K562 (cell line): ENCODE data around the gene KRTAP4-16. TPM values are rescaled to one million over a fixed set of nuclear protein-coding genes. Genes with fewer than 3 reads are reported as not detected.

Experiments used
- ATAC-seq: fragments of 200-7000 bp; cut with Tn5 transposase; 3 replicates; pipeline ENCODE4 v1.9.1; 2020; ENCODE audit warnings: moderate library complexity
- BruUV-seq: library from RNA; stranded (reverse); fragments of 400-500 nt; replicated peaks from 2 replicates; lab custom pipeline; 2021; lab: Mats Ljungman, UMichigan
- CTCF ChIA-PET: fragments of 300-600 bp; formaldehyde crosslinking; extraction: SDS; loops from one replicate; lab custom pipeline; 2021; ENCODE audit warnings: low intra/inter-chr PET ratio; lab: Yijun Ruan, JAX
- POLR2A ChIA-PET: fragments of 300-600, 350-650 bp; sonication (Branson Sonifier 250); formaldehyde crosslinking; extraction: SDS; loops from one replicate; lab custom pipeline; 2021; ENCODE audit warnings: antibody characterized with exemption, inconsistent platforms; lab: Yijun Ruan, JAX
- DNase-seq, 4 experiments: peaks; one replicate each; pipeline versions ENCODE4 v3.0.0 to v3.0.0-alpha.2; 2011 to 2018; ENCODE audit warnings: low spot score in 3 of 4, mixed read lengths in 3 of 4; ENCODE audit errors: extremely low read depth in 1 of 4
- FAIRE-seq: peaks from 2 replicates; lab custom pipeline; 2011; peaks lifted over from hg19 to GRCh38; lab: Jason Lieb, UNC
- H2AFZ ChIP-seq: 2 replicates; pipeline ENCODE4 v1.6.0; 2011; ENCODE audit warnings: low read depth, low read length, control low read depth, inconsistent platforms
- H3K27ac ChIP-seq: fragments of 200-600 bp; 3 replicates; pipeline ENCODE4 v1.8.0; 2011; ENCODE audit warnings: low read depth, mild to moderate bottlenecking, control low read depth, inconsistent platforms, low read length, moderate library complexity, mixed read lengths; ENCODE audit errors: extremely low read depth
- H3K27me3 ChIP-seq, 2 experiments: fragments of 300-600 bp in 1 of 2; 2 replicates in 1 of 2; 3 replicates in 1 of 2; pipeline versions ENCODE4 v1.6.0 to v1.8.0; 2011; ENCODE audit warnings: inconsistent platforms in 2 of 2, low read length in 2 of 2, mild to moderate bottlenecking in 1 of 2, mixed read lengths in 1 of 2, moderate library complexity in 1 of 2; ENCODE audit not compliant: control insufficient read depth in 2 of 2, insufficient read depth in 2 of 2
- H3K36me3 ChIP-seq: fragments of 300-600 bp; 3 replicates; pipeline ENCODE4 v1.8.0; 2011; ENCODE audit warnings: mild to moderate bottlenecking, low read length, inconsistent platforms; ENCODE audit not compliant: control insufficient read depth, insufficient read depth
- H3K4me1 ChIP-seq, 2 experiments: fragments of 200-600 bp in 1 of 2; replicated peaks in 1 of 2; 2 replicates in 1 of 2; 3 replicates in 1 of 2; pipeline versions ENCODE4 v1.5.1 to v1.8.0; 2011; ENCODE audit warnings: inconsistent platforms in 2 of 2, low read length in 2 of 2, mild to moderate bottlenecking in 1 of 2, mixed read lengths in 1 of 2, moderate library complexity in 1 of 2; ENCODE audit not compliant: control insufficient read depth in 2 of 2, insufficient read depth in 2 of 2
- H3K4me2 ChIP-seq: 2 replicates; pipeline ENCODE4 v1.6.1; 2011; ENCODE audit warnings: low read length, control low read depth, inconsistent platforms, mixed read lengths; ENCODE audit not compliant: insufficient read depth
- H3K4me3 ChIP-seq: fragments of 200-600 bp; sonication (generic), shearing (Covaris generic); 2 replicates; pipeline ENCODE4 v1.5.1; 2016; ENCODE audit warnings: control low read depth, inconsistent platforms
- H3K79me2 ChIP-seq: fragments of 200-600 bp; 3 replicates; pipeline ENCODE4 v1.8.0; 2011; ENCODE audit warnings: low read length, inconsistent platforms; ENCODE audit not compliant: control insufficient read depth, insufficient read depth
- H3K9ac ChIP-seq, 2 experiments: 2 replicates each; pipeline versions ENCODE4 v1.6.0 to v1.6.1; 2011; ENCODE audit warnings: low read depth in 2 of 2, low read length in 2 of 2, control low read depth in 1 of 2, inconsistent platforms in 1 of 2, mild to moderate bottlenecking in 1 of 2, mixed read lengths in 1 of 2; ENCODE audit not compliant: insufficient read depth in 1 of 2
- H3K9me1 ChIP-seq: one replicate; pipeline ENCODE4 v1.6.0; 2011; ENCODE audit warnings: inconsistent platforms, mild to moderate bottlenecking, low read length, moderate library complexity; ENCODE audit not compliant: control insufficient read depth, insufficient read depth
- H3K9me3 ChIP-seq: replicated peaks from 2 replicates; pipeline ENCODE4 v1.5.1; 2011; ENCODE audit warnings: low read depth, low read length, inconsistent platforms; ENCODE audit not compliant: control insufficient read depth, insufficient read depth
- H4K20me1 ChIP-seq: replicated peaks from 2 replicates; pipeline ENCODE4 v1.6.1; 2011; ENCODE audit warnings: low read length, inconsistent platforms, mixed read lengths; ENCODE audit not compliant: control insufficient read depth, insufficient read depth
- HNRNPK ChIP-seq: fragments of 200-400 bp; formaldehyde crosslinking; IDR thresholded peaks from one replicate; pipeline ENCODE4 v1.6.1; 2018; ENCODE audit warnings: mild to moderate bottlenecking, low read depth, low read length; ENCODE audit not compliant: poor library complexity, severe bottlenecking
- KDM1A ChIP-seq, 2 experiments: fragments of 450-650 bp; IDR thresholded peaks; 2 replicates each; pipeline ENCODE4 v1.6.1; 2016; ENCODE audit warnings: mild to moderate bottlenecking in 2 of 2
- KLF13 ChIP-seq: fragments of 450-650 bp; IDR thresholded peaks from 2 replicates; pipeline ENCODE4 v1.6.1; 2016; ENCODE audit warnings: missing genetic modification characterization, low read depth, mild to moderate bottlenecking, missing compliant biosample characterization, moderate library complexity, borderline replicate concordance
- MLX ChIP-seq, 2 experiments: fragments of 450-650 bp in 1 of 2; sonication (generic) in 1 of 2; formaldehyde crosslinking; conservative IDR thresholded peaks; 2 replicates each; pipeline versions ENCODE4 v1.4.0 to v1.8.1; 2020 to 2022; ENCODE audit warnings: mild to moderate bottlenecking in 1 of 2, missing genetic modification reagents in 1 of 2
- MTF1 ChIP-seq: fragments of 250-450 bp; sonication (Bioruptor Pico); IDR thresholded peaks from 2 replicates; pipeline ENCODE4 v1.9.0; 2021; ENCODE audit warnings: moderate library complexity, mild to moderate bottlenecking, inconsistent platforms, borderline replicate concordance
- TAF1 ChIP-seq: IDR thresholded peaks from 2 replicates; pipeline ENCODE4 v1.6.1; 2011; ENCODE audit warnings: mild to moderate bottlenecking, low read length, moderate library complexity; ENCODE audit not compliant: insufficient read depth, control insufficient read depth, severe bottlenecking; ENCODE audit errors: extremely low read depth
- WGBS: fragments of 100-300 bp; shearing (Covaris generic); methylation state at CpG from one replicate; pipeline ENCODE4 v1.1.6; 2016; ENCODE audit warnings: low coverage, mixed read lengths; ENCODE audit not compliant: insufficient coverage; ENCODE audit errors: missing lambda C conversion rate; 5-methylcytosine and 5-hydroxymethylcytosine counted together
- in situ Hi-C: fragments of 300-500 bp; cut with MboI; formaldehyde crosslinking; loops from 4 replicates; pipeline ENCODE4 v1.15.0; 2018; ENCODE audit warnings: inconsistent platforms, mixed read lengths
- intact Hi-C: fragments of 100-400 bp; cut with micrococcal nuclease; formaldehyde crosslinking; loops from 2 replicates; pipeline ENCODE4 v1.14.2; 2022
- polyA plus RNA-seq, 8 experiments: library from polyadenylated mRNA; depleted of rRNA in 4 of 8; stranded (reverse) in 5 of 8; unstranded in 3 of 8; fragments of >200 nt; fragmentation: Nextera tagmentation in 2 of 8; fragmentation: Illumina TruSeq in 1 of 8; extraction: Ambion mirVana in 2 of 8; extraction: Trizol in 1 of 8; gene quantifications; 2 replicates each; pipeline versions ENCODE4 v1.2.1 to v1.2.3, GENCODE V29; 2011 to 2014; ENCODE audit warnings: inconsistent platforms in 1 of 8, missing spikeins in 1 of 8
- total RNA-seq, 7 experiments: library from RNA; depleted of rRNA in 6 of 7; stranded (reverse); fragments of >200 nt in 6 of 7; fragmentation: Illumina TruSeq in 2 of 7; extraction: Trizol in 2 of 7; gene quantifications; 2 replicates each; pipeline versions ENCODE4 v1.2.1 to v1.2.3, GENCODE V29; 2011 to 2021; ENCODE audit warnings: low replicate concordance in 1 of 7

The KRTAP4-16 gene
- total and polyA plus RNA-seq, 9 of the 15 experiments (the other 6 are each of a cell fraction or from before 2014, with no cell fraction given): not detected

- ATAC-seq: no peak
- ChIA-PET CTCF (no interaction called here), POLR2A (no interaction called here)
- no peaks in the 10 kb centered on the region for H3K36me3 ChIP-seq
- no peak overlapping the region for H3K4me3 ChIP-seq
- H3K27ac ChIP-seq: no peak overlapping the region
- H3K9me1 ChIP-seq: no peaks in the 10 kb centered on the region
- no peak for FAIRE-seq
- no peak overlapping the region for H3K4me2 ChIP-seq
- no peaks in the 10 kb centered on the region for H4K20me1 ChIP-seq
- in situ Hi-C loops: no loop called here
- no peaks in the 10 kb centered on the region for H3K9me3 ChIP-seq
- no peaks in the 10 kb centered on the region for H3K79me2 ChIP-seq
- no peak overlapping the region for H2AFZ ChIP-seq
- TF ChIP-seq KDM1A (IDR thresholded peaks at IDR 0.05) (no peak), HNRNPK (peak; percentile 39)
- H3K4me1 ChIP-seq: no peaks in the 10 kb centered on the region
- no TSS peak for BruUV-seq
- no peak for DNase-seq
- intact Hi-C loops: no loop called here
- H3K27me3 ChIP-seq: no peaks in the 10 kb centered on the region
- WGBS: 4% methylated on average over 2 of the region's 2 CpGs
- no peak overlapping the region for H3K9ac ChIP-seq
Observed at GRCh38 chr17:41147531-41148204, 45.7 kb upstream of the KRTAP4-16 start.

- in situ Hi-C loops: no loop called here
- no TSS peak for BruUV-seq
- Histone ChIP-seq H3K36me3 (no peaks in the 10 kb centered on the region), H3K79me2 (no peaks in the 10 kb centered on the region), H3K27me3 (no peaks in the 10 kb centered on the region), H3K9me3 (no peaks in the 10 kb centered on the region), H3K9ac (no peak overlapping the region), H3K4me2 (no peak overlapping the region), H2AFZ (no peak overlapping the region), H3K27ac (no peak overlapping the region), H3K4me3 (no peak overlapping the region), H3K9me1 (no peaks in the 10 kb centered on the region), H4K20me1 (no peaks in the 10 kb centered on the region), H3K4me1 (no peaks in the 10 kb centered on the region)
- CTCF ChIA-PET: no interaction called here
- POLR2A ChIA-PET: no interaction called here
- DNase-seq (no peak), ATAC-seq (no peak), FAIRE-seq (no peak)
- intact Hi-C loops: no loop called here
- 0% methylated on average over 2 of the region's 2 CpGs for WGBS
- TF ChIP-seq MLX (CRISPR knock-in tag; conservative IDR thresholded peaks at IDR 0.05): no peak
- TF ChIP-seq MTF1: no peak
- no peak for TF ChIP-seq KLF13 (tag)
- no peak for TF ChIP-seq TAF1
Observed at GRCh38 chr17:41145261-41145660, 43.3 kb upstream of the KRTAP4-16 start.
